Measurements from ENCODE around the gene TASP1.

The TASP1 gene

DNA sequence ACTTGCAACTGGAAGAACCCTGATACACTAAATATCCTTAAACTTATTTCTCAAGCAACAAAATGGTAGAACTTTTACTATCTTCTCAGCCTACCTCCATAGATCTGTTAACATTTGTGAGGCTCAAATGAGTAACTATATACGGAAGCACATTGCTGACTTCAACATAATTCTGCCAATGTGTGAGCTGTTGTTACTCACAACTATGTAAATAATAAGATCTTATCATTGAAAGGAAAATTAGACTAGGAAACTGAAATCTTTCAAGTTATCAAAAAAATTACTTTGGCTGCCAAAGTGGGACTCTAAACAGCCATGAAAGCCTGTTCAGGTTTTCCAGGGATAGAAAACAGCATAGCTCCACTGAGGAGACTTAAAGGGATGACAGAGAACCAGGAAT, 40.2 kb upstream of the TASP1 start:
- no peak for DNase-seq (ENCODE audit: low spot score)
- in situ Hi-C loops (cut with MboI; ENCODE audit: low pct_unique_long_range_greater_than_20kb, low sequenced_read_pairs, unreplicated experiment), result no loop called here
- no peak for TF ChIP-seq CTCF (IDR thresholded peaks at IDR 0.05; ENCODE audit: extremely low read depth, insufficient read depth, missing control alignments)

GRCh38 chr20:13677241-13677640, 38.5 kb upstream of the TASP1 start:
- in situ Hi-C loops (cut with MboI; ENCODE audit: low pct_unique_long_range_greater_than_20kb, low sequenced_read_pairs, unreplicated experiment), result no loop called here

DNA sequence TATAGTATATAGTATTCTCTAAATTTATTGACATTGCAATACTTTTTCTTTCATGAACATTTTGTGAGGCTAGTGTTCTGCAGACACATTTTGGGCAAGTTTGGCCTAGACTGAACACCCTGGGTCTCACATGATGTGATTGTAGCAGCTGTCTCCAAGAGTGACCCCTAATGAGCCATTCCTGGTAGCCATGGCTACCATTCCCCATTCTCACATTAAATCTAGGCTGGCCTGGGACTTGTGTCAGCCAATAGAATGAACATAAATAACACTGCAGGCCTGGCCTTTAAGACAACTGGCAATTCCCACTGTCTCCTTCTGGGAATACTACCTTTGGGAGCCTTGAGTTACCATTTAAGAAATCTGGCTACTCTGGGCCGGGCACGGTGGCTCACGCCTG, 38.0 kb upstream of the TASP1 start:
- in situ Hi-C loops (cut with MboI; ENCODE audit: low pct_unique_long_range_greater_than_20kb, low sequenced_read_pairs, unreplicated experiment), result no loop called here
- no peak for TF ChIP-seq CTCF (IDR thresholded peaks at IDR 0.05; ENCODE audit: extremely low read depth, insufficient read depth, missing control alignments)
- no peak for DNase-seq (ENCODE audit: low spot score)

More at GRCh38 chr20:13677241-13677640, 38.5 kb upstream of the TASP1 start:
- DNase-seq (ENCODE audit: low spot score), result no peak
- TF ChIP-seq CTCF (IDR thresholded peaks at IDR 0.05; ENCODE audit: extremely low read depth, insufficient read depth, missing control alignments), result no peak

- in situ Hi-C loops (cut with MboI; ENCODE audit: low pct_unique_long_range_greater_than_20kb, low sequenced_read_pairs, unreplicated experiment), result no loop called here
- DNase-seq (ENCODE audit: low spot score), result no peak
- no peak for TF ChIP-seq CTCF (IDR thresholded peaks at IDR 0.05; ENCODE audit: extremely low read depth, insufficient read depth, missing control alignments)
Measured at GRCh38 chr20:13672690-13673089, 34.0 kb upstream of the TASP1 start.

- no peak for TF ChIP-seq CTCF (IDR thresholded peaks at IDR 0.05; ENCODE audit: extremely low read depth, insufficient read depth, missing control alignments)
- DNase-seq (ENCODE audit: low spot score), result no peak
- in situ Hi-C loops (cut with MboI; ENCODE audit: low pct_unique_long_range_greater_than_20kb, low sequenced_read_pairs, unreplicated experiment), result no loop called here
Measured at GRCh38 chr20:13671916-13672378, 33.2 kb upstream of the TASP1 start.

- no peak for DNase-seq (ENCODE audit: low spot score)
- in situ Hi-C loops (cut with MboI; ENCODE audit: low pct_unique_long_range_greater_than_20kb, low sequenced_read_pairs, unreplicated experiment), result no loop called here
- TF ChIP-seq CTCF (IDR thresholded peaks at IDR 0.05; ENCODE audit: extremely low read depth, insufficient read depth, missing control alignments), result no peak
Measured at GRCh38 chr20:13671512-13671911, 32.8 kb upstream of the TASP1 start.

GRCh38 chr20:13670160-13670559, 31.4 kb upstream of the TASP1 start:
- in situ Hi-C loops (cut with MboI; ENCODE audit: low pct_unique_long_range_greater_than_20kb, low sequenced_read_pairs, unreplicated experiment), result no loop called here
- TF ChIP-seq CTCF (IDR thresholded peaks at IDR 0.05; ENCODE audit: extremely low read depth, insufficient read depth, missing control alignments), result no peak
- no peak for DNase-seq (ENCODE audit: low spot score)
